VCaP (cell line): ENCODE measurements around the gene CGB3.

Source experiments
- H3K27ac ChIP-seq: fragments of 450-650 bp; 2 replicates; pipeline ENCODE4 v1.5.1; 2017
- CTCF ChIP-seq: fragments of 450-650 bp; conservative IDR thresholded peaks from 2 replicates; pipeline ENCODE4 v1.5.1; 2017; ENCODE audit warnings: mild to moderate bottlenecking, moderate library complexity

Gene CGB3

GRCh38 chr19:49016067-49016839 lies 7.9 kb downstream of the CGB3 start:
- H3K27ac ChIP-seq: no peak overlapping the region
- no peak for TF ChIP-seq CTCF

- no peak for TF ChIP-seq CTCF
- H3K27ac ChIP-seq: no peak overlapping the region
Measured at GRCh38 chr19:49014870-49015255, 9.3 kb downstream of the CGB3 start.

GRCh38 chr19:49014123-49014869 lies 9.8 kb downstream of the CGB3 start:
- no peak overlapping the region for H3K27ac ChIP-seq
- no peak for TF ChIP-seq CTCF

- no peak overlapping the region for H3K27ac ChIP-seq
Measured at GRCh38 chr19:49011194-49011593, 12.9 kb downstream of the CGB3 start.

GRCh38 chr19:49010453-49010852 lies 13.7 kb downstream of the CGB3 start:
- TF ChIP-seq CTCF: no peak
- H3K27ac ChIP-seq: no peak overlapping the region

More at GRCh38 chr19:49011194-49011593, 12.9 kb downstream of the CGB3 start:
- no peak for TF ChIP-seq CTCF

- no peak for TF ChIP-seq CTCF
- no peak overlapping the region for H3K27ac ChIP-seq
Measured at GRCh38 chr19:49009828-49010227, 14.3 kb downstream of the CGB3 start.

GRCh38 chr19:49006905-49007304 lies 17.2 kb downstream of the CGB3 start:
- TF ChIP-seq CTCF: no peak
- H3K27ac ChIP-seq: no peak overlapping the region
